ENCODE measurements around the gene MT4.

The MT4 gene

GRCh38 chr16:56608876-56609462 is 44.1 kb downstream of the MT4 start:
- Histone ChIP-seq H3K4me3 (ENCODE audit: low read length) (peak overlapping the region; percentile 89), H3K27ac (ENCODE audit: low read length) (0 out of 2 replicates have a peak overlapping the region, but pooled peaks have one; percentile 14), H3K4me2 (ENCODE audit: low read length) (peak overlapping the region; percentile 100), H3K9me3 (ENCODE audit: insufficient read depth, low read length) (no peaks in the 10 kb centered on the region), H3K9ac (ENCODE audit: low read length) (peak overlapping the region; percentile 79), H3K79me2 (ENCODE audit: low read length) (no peaks in the 10 kb centered on the region), H3K4me1 (ENCODE audit: low read length) (peaks cover 27% of the 10 kb centered on the region), H4K20me1 (ENCODE audit: insufficient read depth, low read length) (no peaks in the 10 kb centered on the region), H2AFZ (ENCODE audit: low read depth, low read length) (peak overlapping the region; percentile 86; the same call in 1 of the 2 replicates), H3K36me3 (replicated peaks; ENCODE audit: low read depth, low read length) (no peaks in the 10 kb centered on the region), H3K27me3 (ENCODE audit: low read depth, low read length) (no peaks in the 10 kb centered on the region)
- TF ChIP-seq EZH2phosphoT487 (IDR thresholded peaks at IDR 0.05; ENCODE audit: low read depth) (no peak), CTCF (IDR thresholded peaks at IDR 0.05; ENCODE audit: low read depth, low read length) (no peak)

GRCh38 chr16:56609463-56609921 is 44.6 kb downstream of the MT4 start:
- Histone ChIP-seq H3K4me3 (ENCODE audit: low read length) (peak overlapping the region; percentile 89), H3K79me2 (ENCODE audit: low read length) (no peaks in the 10 kb centered on the region), H3K9ac (ENCODE audit: low read length) (peak overlapping the region; percentile 79), H3K27me3 (ENCODE audit: low read depth, low read length) (no peaks in the 10 kb centered on the region), H3K27ac (ENCODE audit: low read length) (peak overlapping the region; percentile 37), H3K4me1 (ENCODE audit: low read length) (peaks cover 28% of the 10 kb centered on the region), H3K36me3 (replicated peaks; ENCODE audit: low read depth, low read length) (no peaks in the 10 kb centered on the region), H3K4me2 (ENCODE audit: low read length) (peak overlapping the region; percentile 100), H3K9me3 (ENCODE audit: insufficient read depth, low read length) (no peaks in the 10 kb centered on the region), H2AFZ (ENCODE audit: low read depth, low read length) (no peak overlapping the region), H4K20me1 (ENCODE audit: insufficient read depth, low read length) (no peaks in the 10 kb centered on the region)
- no peak for TF ChIP-seq EZH2phosphoT487 (IDR thresholded peaks at IDR 0.05; ENCODE audit: low read depth)
- TF ChIP-seq CTCF (IDR thresholded peaks at IDR 0.05; ENCODE audit: low read depth, low read length): no peak

GRCh38 chr16:56610017-56610608 is 45.2 kb downstream of the MT4 start:
- H3K27me3 ChIP-seq (ENCODE audit: low read depth, low read length): no peaks in the 10 kb centered on the region
- H3K9ac ChIP-seq (ENCODE audit: low read length): peak overlapping the region; percentile 79
- H3K4me3 ChIP-seq (ENCODE audit: low read length): peak overlapping the region; percentile 89
- H2AFZ ChIP-seq (ENCODE audit: low read depth, low read length): peak overlapping the region; percentile 3; the same call in 1 of the 2 replicates
- no peaks in the 10 kb centered on the region for H3K79me2 ChIP-seq (ENCODE audit: low read length)
- TF ChIP-seq EZH2phosphoT487 (IDR thresholded peaks at IDR 0.05; ENCODE audit: low read depth) (no peak), CTCF (IDR thresholded peaks at IDR 0.05; ENCODE audit: low read depth, low read length) (peak; percentile 24; the same call in 1 of the 2 replicates)
- no peaks in the 10 kb centered on the region for H3K9me3 ChIP-seq (ENCODE audit: insufficient read depth, low read length)
- H3K4me2 ChIP-seq (ENCODE audit: low read length): peak overlapping the region; percentile 100
- peaks cover 34% of the 10 kb centered on the region for H3K4me1 ChIP-seq (ENCODE audit: low read length)
- H3K36me3 ChIP-seq (replicated peaks; ENCODE audit: low read depth, low read length): no peaks in the 10 kb centered on the region
- peak overlapping the region; percentile 37 for H3K27ac ChIP-seq (ENCODE audit: low read length)
- no peaks in the 10 kb centered on the region for H4K20me1 ChIP-seq (ENCODE audit: insufficient read depth, low read length)

GRCh38 chr16:56610609-56611111 is 45.8 kb downstream of the MT4 start:
- H3K4me3 ChIP-seq (ENCODE audit: low read length): peak overlapping the region; percentile 89; the same call in 1 of the 2 replicates
- H3K9ac ChIP-seq (ENCODE audit: low read length): peak overlapping the region; percentile 79; the same call in 1 of the 2 replicates
- TF ChIP-seq EZH2phosphoT487 (IDR thresholded peaks at IDR 0.05; ENCODE audit: low read depth) (no peak), CTCF (IDR thresholded peaks at IDR 0.05; ENCODE audit: low read depth, low read length) (no peak)
- no peaks in the 10 kb centered on the region for H4K20me1 ChIP-seq (ENCODE audit: insufficient read depth, low read length)
- peak overlapping the region; percentile 37 for H3K27ac ChIP-seq (ENCODE audit: low read length)
- no peaks in the 10 kb centered on the region for H3K79me2 ChIP-seq (ENCODE audit: low read length)
- no peaks in the 10 kb centered on the region for H3K36me3 ChIP-seq (replicated peaks; ENCODE audit: low read depth, low read length)
- no peaks in the 10 kb centered on the region for H3K9me3 ChIP-seq (ENCODE audit: insufficient read depth, low read length)
- H3K4me2 ChIP-seq (ENCODE audit: low read length): peak overlapping the region; percentile 100
- H2AFZ ChIP-seq (ENCODE audit: low read depth, low read length): no peak overlapping the region
- no peaks in the 10 kb centered on the region for H3K27me3 ChIP-seq (ENCODE audit: low read depth, low read length)
- peaks cover 35% of the 10 kb centered on the region for H3K4me1 ChIP-seq (ENCODE audit: low read length)

Data from OCI-LY3 (cell line).